T-helper 2 cell treated with Interferon-gamma antibody and Interleukin-4, amounts not matched to agents 5 μg/mL and 100 μg/mL, for 36 hours (primary cell): Measurements from ENCODE around the gene FEV.

Source experiments
- DNase-seq: peaks from one replicate; pipeline ENCODE4 v3.0.0; 2021; ENCODE audit warnings: low spot score
- H3K27ac Mint-ChIP-seq: one replicate; pipeline ENCODE4 v1.8.0; 2021; ENCODE audit warnings: mild to moderate bottlenecking, mixed read lengths
- H3K27me3 Mint-ChIP-seq: one replicate; pipeline ENCODE4 v1.8.0; 2021; ENCODE audit warnings: low read depth, mixed read lengths
- H3K36me3 Mint-ChIP-seq: one replicate; pipeline ENCODE4 v1.8.0; 2021; ENCODE audit warnings: low read depth, mixed read lengths
- H3K4me1 Mint-ChIP-seq: one replicate; pipeline ENCODE4 v1.8.0; 2021; ENCODE audit warnings: low read depth, mixed read lengths
- H3K4me3 Mint-ChIP-seq: one replicate; pipeline ENCODE4 v1.8.0; 2022; ENCODE audit warnings: mild to moderate bottlenecking, moderate library complexity, mixed read lengths
- H3K9me3 Mint-ChIP-seq: one replicate; pipeline ENCODE4 v1.8.0; 2021; ENCODE audit warnings: mixed read lengths

Gene FEV

DNA sequence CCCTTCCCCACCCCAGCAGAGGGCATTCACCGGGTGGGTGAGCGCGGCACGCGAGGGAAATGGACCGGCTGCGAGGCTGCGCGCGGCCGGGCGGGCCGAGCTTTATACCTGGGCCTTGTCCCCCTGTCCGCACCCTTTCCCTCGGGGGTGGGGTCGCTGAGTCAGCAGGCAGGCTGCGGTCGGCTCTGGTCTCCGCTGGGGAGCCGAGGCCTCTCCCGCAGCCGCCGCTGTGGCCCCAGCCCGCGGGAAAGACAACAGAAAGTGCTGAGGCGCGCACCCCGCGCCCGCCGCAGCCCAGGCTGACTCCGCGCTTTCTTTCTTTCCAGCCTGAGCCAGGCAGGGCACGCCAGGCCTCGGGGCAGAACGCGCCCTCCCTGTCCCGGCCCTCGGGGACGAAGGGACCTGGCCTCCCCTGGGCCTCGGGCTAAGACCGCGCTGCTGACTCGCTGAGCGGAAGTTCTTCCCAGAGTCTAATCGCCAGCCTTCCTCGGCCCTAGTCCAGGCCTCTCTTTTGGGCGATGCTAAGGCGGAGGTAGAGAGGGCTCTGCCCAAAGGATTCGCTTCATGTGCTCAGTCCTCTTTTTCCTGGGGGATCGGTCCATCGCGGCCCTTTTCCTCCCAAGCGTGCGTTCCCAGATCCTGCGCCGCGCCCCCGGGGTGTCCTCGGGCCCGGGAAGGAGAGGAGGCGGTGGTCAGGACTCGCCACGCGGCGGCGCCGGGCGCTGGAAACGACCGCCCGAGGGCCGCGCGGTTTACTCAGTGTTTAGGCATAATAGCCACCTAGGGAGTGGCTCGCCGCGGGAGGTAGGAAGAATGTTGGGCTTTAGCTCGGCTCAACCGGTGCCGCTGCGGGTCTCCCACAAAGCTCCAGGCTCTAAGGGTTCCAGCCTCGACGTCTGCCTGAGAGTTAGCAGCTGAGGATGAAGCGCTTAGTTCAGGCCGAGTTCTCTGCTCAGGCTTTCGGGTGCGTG is 8.6 kb upstream of the FEV start, which contains the start of gene CRYBA2:
TSS of gene CRYBA2 (minus strand) at position 78 of the 971 bp plus-strand sequence. CDS start 246 bp downstream, outside the sequence.
- no peak within 1 kb of the TSS for H3K4me3 Mint-ChIP-seq
- no peaks in the 10 kb centered on the region for H3K4me1 Mint-ChIP-seq
- no peaks in the 10 kb centered on the region for H3K9me3 Mint-ChIP-seq
- H3K27me3 Mint-ChIP-seq, result peaks cover 88% of the 10 kb centered on the region
- DNase-seq, result no peak
- no peaks in the 10 kb centered on the region for H3K36me3 Mint-ChIP-seq
- H3K27ac Mint-ChIP-seq, result no peak within 1 kb of the TSS

DNA sequence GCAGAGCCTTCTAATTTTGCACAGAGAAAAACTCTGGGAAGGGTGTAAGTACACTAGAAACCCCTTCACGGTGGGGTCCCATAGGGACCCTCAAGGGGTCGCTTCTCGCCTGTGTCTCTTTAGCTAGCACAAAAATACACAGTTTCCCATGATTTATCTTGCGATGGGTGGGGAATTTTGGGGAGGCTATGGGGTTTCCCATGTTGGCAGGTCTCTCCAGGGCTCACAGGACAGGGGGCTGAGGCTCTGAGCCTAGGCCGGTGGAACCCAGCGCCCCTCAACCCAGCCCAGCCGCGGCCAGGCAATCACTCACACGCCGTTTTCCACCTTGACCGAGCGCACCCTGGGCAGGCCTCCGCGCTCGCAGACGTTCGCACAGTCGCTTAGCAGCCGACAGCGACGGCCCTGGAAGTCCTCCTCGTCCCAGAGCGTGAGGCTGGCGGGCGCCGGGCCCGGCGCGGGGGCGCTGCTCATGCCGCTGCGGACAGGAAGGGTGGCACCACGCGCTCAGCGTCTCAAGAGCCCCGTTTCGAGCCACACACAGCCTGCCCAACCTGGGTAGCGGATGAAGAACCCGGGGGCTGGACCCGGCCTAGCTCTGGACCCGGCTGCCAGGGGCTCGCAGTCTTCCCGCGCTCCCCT is 7.8 kb upstream of the FEV start:
- Mint-ChIP-seq H3K9me3 (no peaks in the 10 kb centered on the region), H3K27me3 (peaks cover 84% of the 10 kb centered on the region), H3K4me1 (no peaks in the 10 kb centered on the region), H3K36me3 (no peaks in the 10 kb centered on the region), H3K27ac (no peak overlapping the region), H3K4me3 (no peak overlapping the region)
- no peak for DNase-seq

GRCh38 chr2:218992196-218992595 is 7.2 kb upstream of the FEV start:
- Mint-ChIP-seq H3K27ac (no peak overlapping the region), H3K4me1 (no peaks in the 10 kb centered on the region), H3K4me3 (no peak overlapping the region), H3K9me3 (no peaks in the 10 kb centered on the region), H3K36me3 (no peaks in the 10 kb centered on the region), H3K27me3 (peaks cover 86% of the 10 kb centered on the region)
- no peak for DNase-seq

DNA sequence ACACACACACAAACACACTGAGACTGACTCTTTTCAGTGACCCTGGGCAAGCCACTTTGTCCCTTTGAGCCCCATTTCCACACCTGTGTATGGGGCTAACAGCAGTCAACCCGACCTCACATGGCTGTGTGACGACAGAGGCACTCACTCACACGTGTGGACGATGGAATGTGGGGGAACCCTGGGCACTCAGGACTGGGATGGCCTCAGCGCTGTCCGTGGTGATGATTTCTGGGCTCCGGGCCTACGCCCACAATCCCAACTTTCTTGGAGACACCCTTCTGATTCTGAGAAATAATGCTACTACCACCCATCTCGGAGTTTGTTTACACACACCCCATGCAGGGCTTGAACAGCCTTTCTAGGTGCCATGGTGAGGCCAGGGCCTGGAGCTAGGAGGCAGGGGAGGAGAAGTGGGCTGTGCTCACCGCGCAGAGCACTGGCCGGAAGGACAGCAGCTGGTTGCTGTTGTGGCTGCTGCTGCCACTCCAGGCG is 6.7 kb upstream of the FEV start:
- no peak overlapping the region for H3K27ac Mint-ChIP-seq
- no peaks in the 10 kb centered on the region for H3K9me3 Mint-ChIP-seq
- no peak for DNase-seq
- no peaks in the 10 kb centered on the region for H3K36me3 Mint-ChIP-seq
- H3K4me3 Mint-ChIP-seq, result no peak overlapping the region
- no peaks in the 10 kb centered on the region for H3K4me1 Mint-ChIP-seq
- H3K27me3 Mint-ChIP-seq, result peaks cover 88% of the 10 kb centered on the region

DNA sequence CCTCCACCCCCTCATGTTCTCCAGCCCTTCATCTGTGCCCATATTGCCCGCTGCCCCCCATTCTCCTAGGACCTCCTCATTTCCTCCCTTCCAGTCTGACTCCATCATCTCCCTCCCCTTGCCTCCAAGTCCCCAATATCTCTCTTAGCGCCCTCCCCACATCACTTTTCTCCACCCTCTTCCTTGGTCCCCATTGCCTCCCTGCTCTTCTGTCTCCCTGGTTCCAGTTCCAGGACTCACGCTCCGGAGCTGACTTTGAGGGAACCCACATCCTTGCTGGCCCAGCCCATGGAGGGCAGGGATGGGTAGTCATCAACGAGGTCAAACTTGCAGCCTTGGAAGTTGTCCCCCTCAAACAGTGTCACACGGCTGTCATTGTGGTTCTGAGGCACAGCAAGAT is 5.6 kb upstream of the FEV start:
- Mint-ChIP-seq H3K4me3 (no peak overlapping the region), H3K27me3 (peaks cover 88% of the 10 kb centered on the region), H3K36me3 (no peaks in the 10 kb centered on the region), H3K4me1 (no peaks in the 10 kb centered on the region), H3K9me3 (no peaks in the 10 kb centered on the region), H3K27ac (no peak overlapping the region)
- DNase-seq, result no peak

DNA sequence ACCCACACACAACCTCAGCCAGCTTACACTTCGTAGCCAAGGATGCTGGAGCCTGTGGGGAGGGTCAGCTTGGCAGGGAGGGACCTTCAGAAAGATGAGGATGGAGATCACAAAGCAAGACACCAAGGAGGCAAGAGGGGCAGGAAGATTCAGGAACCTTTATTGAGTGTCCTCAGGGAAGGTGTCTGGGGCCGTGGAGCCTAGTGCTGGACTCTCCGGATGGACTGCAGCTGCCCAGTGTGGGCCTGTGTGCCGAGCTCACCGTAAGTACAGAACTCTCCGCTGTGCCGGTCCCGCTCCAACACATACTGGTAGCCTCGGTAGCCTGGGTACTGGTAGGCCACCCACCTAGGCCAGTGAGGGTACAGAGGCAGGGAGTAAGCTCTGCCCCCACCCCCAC is 5.1 kb upstream of the FEV start:
- no peak overlapping the region for H3K4me3 Mint-ChIP-seq
- DNase-seq, result no peak
- peaks cover 85% of the 10 kb centered on the region for H3K27me3 Mint-ChIP-seq
- H3K27ac Mint-ChIP-seq, result no peak overlapping the region
- no peaks in the 10 kb centered on the region for H3K4me1 Mint-ChIP-seq
- H3K36me3 Mint-ChIP-seq, result no peaks in the 10 kb centered on the region
- no peaks in the 10 kb centered on the region for H3K9me3 Mint-ChIP-seq

- peaks cover 82% of the 10 kb centered on the region for H3K27me3 Mint-ChIP-seq
- no peak overlapping the region for H3K4me3 Mint-ChIP-seq
- H3K36me3 Mint-ChIP-seq, result no peaks in the 10 kb centered on the region
- H3K27ac Mint-ChIP-seq, result no peak overlapping the region
- DNase-seq, result no peak
- peaks cover 3% of the 10 kb centered on the region for H3K4me1 Mint-ChIP-seq
- no peaks in the 10 kb centered on the region for H3K9me3 Mint-ChIP-seq
These were observed 3.7 kb upstream of the FEV start for GRCh38 chr2:218988650-218989049.

- Mint-ChIP-seq H3K36me3 (no peaks in the 10 kb centered on the region), H3K4me1 (peaks cover 3% of the 10 kb centered on the region), H3K27ac (no peak overlapping the region), H3K4me3 (no peak overlapping the region), H3K9me3 (no peaks in the 10 kb centered on the region), H3K27me3 (peaks cover 85% of the 10 kb centered on the region)
- DNase-seq, result no peak
These were observed 3.2 kb upstream of the FEV start for GRCh38 chr2:218988164-218988563.

DNA sequence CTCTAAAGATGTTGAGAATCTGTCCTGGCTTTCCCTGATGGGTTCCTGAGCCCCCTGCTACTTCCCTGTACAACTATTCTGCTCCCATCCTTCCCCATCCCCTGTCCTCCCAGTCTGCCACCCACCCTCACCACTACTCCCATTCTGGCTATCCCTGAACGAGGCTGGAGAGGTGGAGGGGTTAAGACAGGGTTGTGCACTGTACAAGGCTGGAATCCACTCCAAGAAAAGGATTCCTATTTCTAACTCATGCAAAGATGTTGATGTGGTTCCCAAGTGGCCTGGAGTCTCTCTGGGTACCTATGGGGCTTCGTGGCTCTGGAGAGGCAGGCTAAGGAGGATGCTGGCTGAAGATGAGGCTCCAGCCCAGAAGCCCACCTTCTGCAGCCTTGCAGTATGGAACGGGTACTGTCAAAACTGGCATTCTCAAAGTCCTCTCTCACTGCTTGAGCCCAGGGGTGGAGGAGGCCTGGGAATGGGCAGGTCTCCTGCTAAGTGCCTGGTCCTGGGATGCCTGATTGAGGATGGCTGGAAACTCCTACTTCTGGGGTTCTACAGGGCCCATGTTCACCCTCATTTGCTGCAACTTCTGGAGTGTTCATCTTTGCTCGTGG is 1.3 kb upstream of the FEV start:
- Mint-ChIP-seq H3K27me3 (peaks cover 84% of the 10 kb centered on the region), H3K36me3 (no peaks in the 10 kb centered on the region), H3K4me1 (peaks cover 4% of the 10 kb centered on the region), H3K27ac (no peak overlapping the region), H3K9me3 (no peaks in the 10 kb centered on the region), H3K4me3 (no peak overlapping the region)
- no peak for DNase-seq

- H3K4me1 Mint-ChIP-seq, result peaks cover 8% of the 10 kb centered on the region
- no peak overlapping the region for H3K27ac Mint-ChIP-seq
- H3K4me3 Mint-ChIP-seq, result no peak overlapping the region
- peaks cover 2% of the 10 kb centered on the region for H3K36me3 Mint-ChIP-seq
- H3K27me3 Mint-ChIP-seq, result peaks cover 82% of the 10 kb centered on the region
- DNase-seq, result no peak
- no peaks in the 10 kb centered on the region for H3K9me3 Mint-ChIP-seq
These were observed 524 bp upstream of the FEV start for GRCh38 chr2:218985325-218986091.

DNA sequence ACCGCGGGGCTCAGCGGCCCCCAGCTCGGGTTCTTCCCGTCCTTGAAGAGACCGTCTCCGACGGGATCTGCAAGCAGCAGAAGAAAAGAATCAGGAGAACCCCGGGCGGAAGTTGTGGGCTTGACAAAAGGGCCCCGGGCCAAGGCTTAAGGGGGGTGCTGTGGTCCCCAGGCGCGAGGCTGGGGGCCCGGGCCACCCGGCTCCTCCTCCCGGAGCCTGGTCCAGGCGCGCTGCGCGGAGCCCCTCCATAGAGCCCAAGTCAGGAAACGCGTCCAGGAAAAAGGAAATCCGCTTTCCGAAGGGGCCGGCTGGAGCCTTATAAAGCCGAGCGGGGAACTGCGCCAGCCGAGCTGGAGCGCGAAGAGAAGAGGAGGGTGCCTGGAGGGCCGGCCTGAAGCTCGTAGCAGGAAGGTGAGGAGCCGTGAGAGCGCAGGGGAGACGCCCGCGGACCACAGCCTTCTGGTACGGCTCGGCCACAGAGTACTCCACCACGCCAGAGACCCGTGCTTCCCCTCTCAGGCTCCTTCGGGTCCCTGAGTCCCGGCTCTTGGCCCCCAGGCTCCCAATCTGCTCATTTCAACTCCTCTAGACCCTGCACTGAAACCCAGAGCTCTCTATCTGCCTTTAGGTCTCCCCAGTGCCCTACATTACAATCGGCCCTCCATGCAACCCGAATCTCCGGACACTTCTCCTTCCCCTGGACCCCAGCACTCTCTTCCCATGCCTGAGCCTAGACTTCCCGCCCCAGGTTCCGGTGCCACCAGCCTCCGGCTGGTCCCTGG is 554 bp downstream of the FEV start:
- Mint-ChIP-seq H3K9me3 (no peaks in the 10 kb centered on the region), H3K27me3 (peaks cover 82% of the 10 kb centered on the region), H3K36me3 (peaks cover 2% of the 10 kb centered on the region), H3K27ac (no peak overlapping the region), H3K4me3 (no peak overlapping the region), H3K4me1 (peaks cover 11% of the 10 kb centered on the region)
- DNase-seq, result no peak

GRCh38 chr2:218983934-218984238 is 1.1 kb downstream of the FEV start:
- peaks cover 80% of the 10 kb centered on the region for H3K27me3 Mint-ChIP-seq
- peaks cover 11% of the 10 kb centered on the region for H3K4me1 Mint-ChIP-seq
- H3K4me3 Mint-ChIP-seq, result no peak overlapping the region
- H3K27ac Mint-ChIP-seq, result no peak overlapping the region
- no peaks in the 10 kb centered on the region for H3K9me3 Mint-ChIP-seq
- DNase-seq, result no peak
- peaks cover 2% of the 10 kb centered on the region for H3K36me3 Mint-ChIP-seq
